BLaER1 (cell line): ENCODE measurements around the gene HOXC9.

Source experiments
- H3K27ac ChIP-seq: shearing (Covaris generic); formaldehyde crosslinking; 2 replicates; pipeline ENCODE4 v1.8.1; 2022
- H3K27me3 ChIP-seq: shearing (Covaris generic); formaldehyde crosslinking; 2 replicates; pipeline ENCODE4 v1.8.1; 2022
- H3K36me3 ChIP-seq: shearing (Covaris generic); formaldehyde crosslinking; 2 replicates; pipeline ENCODE4 v1.8.1; 2022
- H3K4me1 ChIP-seq: shearing (Covaris generic); formaldehyde crosslinking; 2 replicates; pipeline ENCODE4 v1.8.1; 2022
- H3K4me2 ChIP-seq: shearing (Covaris generic); formaldehyde crosslinking; 2 replicates; pipeline ENCODE4 v1.8.1; 2022
- H3K4me3 ChIP-seq: shearing (Covaris generic); formaldehyde crosslinking; 2 replicates; pipeline ENCODE4 v1.8.1; 2022
- H3K9ac ChIP-seq: shearing (Covaris generic); formaldehyde crosslinking; 2 replicates; pipeline ENCODE4 v1.8.1; 2022
- H3K9me3 ChIP-seq: shearing (Covaris generic); formaldehyde crosslinking; 2 replicates; pipeline ENCODE4 v1.8.1; 2022
- H4K20me1 ChIP-seq: shearing (Covaris generic); formaldehyde crosslinking; 2 replicates; pipeline ENCODE4 v1.8.1; 2022
- Cebpa-rat ChIP-seq: shearing (Covaris generic); IDR thresholded peaks from 2 replicates; pipeline ENCODE4 v1.8.1; 2022

HOXC9 gene

DNA sequence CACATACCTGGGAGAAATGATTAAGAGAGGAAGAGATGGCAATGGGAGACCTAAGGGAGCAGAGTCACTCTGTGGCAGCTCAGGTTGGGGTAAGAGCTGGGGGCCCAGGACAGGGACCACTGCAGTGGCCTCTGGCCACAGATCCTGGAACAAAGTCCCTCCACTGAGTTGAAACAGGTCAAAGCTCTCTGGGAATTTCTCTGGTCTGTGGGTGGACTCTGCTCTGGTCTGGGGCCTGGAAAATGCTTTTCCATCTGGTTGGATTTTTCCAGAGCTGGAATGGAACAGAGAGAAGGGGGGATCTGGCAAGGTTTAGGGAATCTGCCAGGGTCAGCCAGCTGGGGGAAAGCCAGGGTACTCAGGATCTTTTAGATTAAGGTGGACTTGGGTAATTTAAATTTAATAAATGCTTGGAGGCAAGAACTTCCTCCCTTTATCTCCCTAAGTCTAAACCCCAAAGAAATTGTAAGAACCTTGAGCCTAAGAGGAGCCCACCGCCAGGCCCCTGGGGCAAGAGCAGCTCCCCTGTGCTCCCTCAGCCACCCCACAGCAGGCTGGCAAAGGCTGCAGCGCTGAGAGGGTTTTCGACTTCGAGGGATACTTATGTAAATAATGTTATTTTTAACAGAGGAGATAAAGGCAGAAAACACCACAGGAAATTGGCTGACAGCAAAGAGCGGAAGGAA, 11.3 kb upstream of the HOXC9 start:
- Histone ChIP-seq H3K27ac (no peak overlapping the region), H3K27me3 (peaks cover 100% of the 10 kb centered on the region), H3K36me3 (no peaks in the 10 kb centered on the region), H3K4me2 (no peak overlapping the region), H3K9me3 (peaks cover 11% of the 10 kb centered on the region; the same call in 1 of the 2 replicates), H4K20me1 (peaks cover 93% of the 10 kb centered on the region), H3K4me3 (no peak overlapping the region), H3K4me1 (no peaks in the 10 kb centered on the region), H3K9ac (no peak overlapping the region)
- TF ChIP-seq Cebpa-rat: no peak

DNA sequence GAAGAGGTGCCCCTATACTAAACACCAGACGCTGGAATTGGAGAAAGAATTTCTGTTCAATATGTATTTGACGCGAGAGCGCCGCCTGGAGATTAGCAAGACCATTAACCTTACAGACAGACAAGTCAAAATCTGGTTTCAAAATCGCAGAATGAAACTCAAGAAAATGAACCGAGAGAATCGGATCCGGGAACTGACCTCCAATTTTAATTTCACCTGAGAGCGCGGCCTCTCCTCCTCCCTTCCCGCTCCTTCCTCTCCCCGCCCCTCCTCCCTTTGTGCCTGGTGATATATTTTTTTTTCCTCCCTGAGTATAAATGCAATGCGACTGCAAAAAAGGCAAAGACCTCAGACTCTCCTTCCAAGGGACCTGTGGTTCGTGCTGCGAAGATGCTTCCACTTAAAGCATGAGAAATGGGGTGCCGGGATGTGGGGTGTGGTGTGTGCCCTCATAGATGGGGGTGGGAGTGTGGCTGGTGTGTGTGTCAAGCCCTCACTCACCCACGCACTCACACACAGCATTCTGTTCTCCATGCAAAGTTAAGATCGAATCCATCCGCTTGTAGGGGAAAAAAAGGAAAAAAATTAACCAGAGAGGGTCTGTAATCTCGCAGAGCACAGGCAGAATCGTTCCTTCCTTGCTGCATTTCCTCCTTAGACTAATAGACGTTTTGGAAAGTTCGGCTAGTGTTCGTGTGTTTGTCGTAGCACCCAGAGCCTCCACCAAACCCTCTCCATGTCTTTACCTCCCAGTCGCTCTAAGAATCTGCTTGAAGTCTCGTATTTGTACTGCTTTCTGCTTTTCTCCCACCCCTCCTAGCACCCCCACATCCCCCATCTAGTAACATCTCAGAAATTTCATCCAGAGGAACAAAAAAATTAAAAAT, 10.5 kb upstream of the HOXC9 start:
- H3K27me3 ChIP-seq: peaks cover 100% of the 10 kb centered on the region
- no peak overlapping the region for H3K27ac ChIP-seq
- no peak overlapping the region for H3K9ac ChIP-seq
- no peak overlapping the region for H3K4me2 ChIP-seq
- no peak for TF ChIP-seq Cebpa-rat
- H3K4me1 ChIP-seq: no peaks in the 10 kb centered on the region
- peaks cover 94% of the 10 kb centered on the region for H4K20me1 ChIP-seq
- H3K9me3 ChIP-seq: peaks cover 11% of the 10 kb centered on the region; the same call in 1 of the 2 replicates
- no peak overlapping the region for H3K4me3 ChIP-seq
- H3K36me3 ChIP-seq: no peaks in the 10 kb centered on the region

DNA sequence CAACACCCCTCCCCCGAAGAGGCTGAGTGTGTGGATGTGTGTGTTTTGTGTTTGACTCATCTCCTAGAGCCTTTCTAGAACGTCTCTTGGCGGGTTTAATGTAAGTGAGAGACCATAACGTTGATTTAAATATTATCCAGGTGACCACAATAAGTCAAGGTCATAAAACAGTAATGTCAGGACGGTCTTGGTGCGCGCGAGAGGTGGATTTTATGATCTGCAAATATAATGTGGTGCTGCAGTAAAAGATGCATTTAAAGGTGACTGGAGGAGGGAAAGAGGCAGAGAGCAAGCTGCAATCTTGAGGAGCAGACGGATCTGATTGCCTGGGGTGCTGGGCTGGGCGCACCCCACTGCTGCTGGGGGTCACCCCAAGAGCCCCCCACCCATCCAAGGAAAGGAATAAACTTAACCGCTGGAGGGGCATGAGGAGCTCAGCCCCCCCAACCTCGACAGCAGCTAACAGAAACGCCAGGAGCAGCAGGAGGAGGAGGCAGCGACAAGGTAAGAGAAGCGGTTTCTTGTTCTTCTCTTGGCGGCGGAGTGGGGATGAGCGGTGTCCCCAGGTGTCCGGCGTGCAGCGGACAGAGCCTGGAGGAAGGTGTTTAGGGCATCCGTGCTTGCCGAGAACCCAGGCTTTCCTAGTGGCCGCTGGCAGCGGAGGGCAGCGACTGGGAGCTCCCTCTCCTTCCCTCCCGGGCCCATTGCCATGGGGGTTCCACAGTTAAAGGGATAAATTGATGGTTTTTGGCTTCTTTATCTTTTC, 9.5 kb upstream of the HOXC9 start:
- Histone ChIP-seq H3K4me3 (no peak overlapping the region), H3K36me3 (no peaks in the 10 kb centered on the region), H3K27me3 (peaks cover 100% of the 10 kb centered on the region), H3K27ac (no peak overlapping the region), H3K9ac (no peak overlapping the region), H3K4me2 (no peak overlapping the region), H3K9me3 (peaks cover 7% of the 10 kb centered on the region; the same call in 1 of the 2 replicates), H4K20me1 (peaks cover 100% of the 10 kb centered on the region), H3K4me1 (no peaks in the 10 kb centered on the region)
- TF ChIP-seq Cebpa-rat: no peak

DNA sequence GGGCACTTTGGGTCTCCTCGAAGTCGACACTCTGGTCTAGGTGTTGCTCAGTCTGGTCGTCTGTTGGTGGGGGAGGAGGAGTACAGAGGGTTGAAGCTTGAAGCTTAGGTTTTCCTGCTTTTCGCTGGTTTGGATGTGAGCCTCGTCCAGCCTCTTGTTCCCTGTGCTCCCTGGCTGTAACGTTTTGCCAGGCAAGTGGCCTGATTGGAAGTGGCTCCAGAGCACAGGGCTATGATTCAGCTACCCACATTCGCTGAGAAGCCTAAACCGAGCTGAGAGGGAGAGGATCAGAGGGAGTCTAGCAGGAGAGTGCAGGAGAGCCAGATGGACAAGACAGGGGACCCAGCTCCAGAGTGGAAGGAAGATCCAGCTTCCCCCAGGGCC, 8.9 kb upstream of the HOXC9 start:
- H3K27me3 ChIP-seq: peaks cover 100% of the 10 kb centered on the region
- H3K27ac ChIP-seq: no peak overlapping the region
- H3K4me1 ChIP-seq: no peaks in the 10 kb centered on the region
- no peaks in the 10 kb centered on the region for H3K36me3 ChIP-seq
- peaks cover 100% of the 10 kb centered on the region for H4K20me1 ChIP-seq
- H3K9me3 ChIP-seq: peaks cover under 1% of the 10 kb centered on the region; the same call in 1 of the 2 replicates
- H3K9ac ChIP-seq: no peak overlapping the region
- H3K4me2 ChIP-seq: no peak overlapping the region
- no peak overlapping the region for H3K4me3 ChIP-seq
- TF ChIP-seq Cebpa-rat: no peak

DNA sequence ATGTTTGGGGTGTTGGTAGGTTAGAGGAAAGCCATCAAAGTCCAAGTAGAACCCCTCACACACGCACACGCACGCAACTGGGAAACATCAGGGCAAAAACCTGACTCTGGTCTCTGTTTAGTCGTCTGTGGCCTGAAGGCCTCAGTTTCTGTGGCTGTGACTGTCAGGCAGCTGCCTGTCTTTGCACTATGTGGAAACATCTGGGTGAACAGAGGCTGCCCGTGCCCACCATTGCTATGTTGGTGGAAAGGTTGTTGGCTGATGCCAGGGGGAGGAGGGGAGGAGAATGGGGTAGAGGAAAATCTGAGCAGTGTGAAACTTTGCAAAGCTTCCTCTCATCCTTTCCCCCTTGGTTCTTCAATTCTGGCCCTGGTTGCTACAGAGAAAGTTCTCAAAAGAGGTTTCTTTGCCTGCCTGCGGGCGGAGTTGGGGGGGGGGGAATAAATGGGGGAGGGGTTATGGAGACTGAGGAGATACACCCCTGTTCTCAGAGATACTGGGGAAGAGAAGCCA, 7.5 kb upstream of the HOXC9 start:
- H3K27me3 ChIP-seq: peaks cover 100% of the 10 kb centered on the region
- TF ChIP-seq Cebpa-rat: no peak
- no peak overlapping the region for H3K4me2 ChIP-seq
- H3K9me3 ChIP-seq: no peaks in the 10 kb centered on the region
- no peak overlapping the region for H3K9ac ChIP-seq
- H3K4me3 ChIP-seq: no peak overlapping the region
- no peaks in the 10 kb centered on the region for H3K36me3 ChIP-seq
- no peak overlapping the region for H3K27ac ChIP-seq
- H3K4me1 ChIP-seq: no peaks in the 10 kb centered on the region
- peaks cover 100% of the 10 kb centered on the region for H4K20me1 ChIP-seq

DNA sequence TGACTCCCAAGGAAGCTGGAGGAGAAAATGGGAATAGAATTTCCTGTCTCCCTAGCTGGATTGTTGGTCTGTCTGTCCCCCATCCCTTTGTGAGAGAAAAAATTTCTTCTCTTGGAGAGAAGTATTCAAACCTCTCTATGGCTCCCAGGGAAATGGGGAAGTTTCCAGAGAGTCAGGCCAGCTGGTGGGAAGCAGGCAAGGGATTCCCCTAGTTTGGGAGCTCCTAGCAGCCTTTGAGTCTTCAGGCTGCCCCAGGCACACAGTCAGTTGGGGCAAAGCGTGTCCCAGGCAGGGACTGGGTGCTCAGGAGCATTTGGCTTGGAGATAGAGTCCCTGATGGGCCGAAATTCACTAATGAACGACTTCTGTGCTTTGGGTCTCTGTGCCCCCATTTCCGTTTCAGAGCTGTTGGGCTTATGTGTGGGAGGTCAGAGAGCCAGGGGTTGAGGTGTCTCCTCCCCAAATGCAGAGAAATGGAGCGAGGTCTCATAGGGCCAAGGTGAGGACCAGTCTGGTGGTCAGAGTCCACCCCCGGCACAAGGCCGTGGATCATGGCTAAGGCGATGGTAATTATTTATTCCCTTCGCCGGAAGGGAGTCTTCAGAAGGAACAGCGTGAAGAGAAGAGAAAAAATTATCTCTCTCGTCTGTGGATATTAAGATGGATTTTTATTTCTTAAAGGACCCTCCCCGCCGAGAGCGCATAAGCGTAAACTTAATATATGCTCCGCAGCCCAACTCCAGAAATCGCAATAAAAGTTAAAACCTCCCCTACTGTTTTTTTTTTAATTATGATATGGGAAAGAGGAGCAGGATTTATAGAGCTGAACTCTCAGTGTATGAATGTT, 6.6 kb upstream of the HOXC9 start:
- Histone ChIP-seq H3K4me1 (no peaks in the 10 kb centered on the region), H3K4me2 (no peak overlapping the region), H3K36me3 (no peaks in the 10 kb centered on the region), H3K4me3 (no peak overlapping the region), H3K9ac (no peak overlapping the region), H4K20me1 (peaks cover 100% of the 10 kb centered on the region), H3K9me3 (no peaks in the 10 kb centered on the region), H3K27ac (no peak overlapping the region), H3K27me3 (peaks cover 100% of the 10 kb centered on the region)
- TF ChIP-seq Cebpa-rat: no peak

DNA sequence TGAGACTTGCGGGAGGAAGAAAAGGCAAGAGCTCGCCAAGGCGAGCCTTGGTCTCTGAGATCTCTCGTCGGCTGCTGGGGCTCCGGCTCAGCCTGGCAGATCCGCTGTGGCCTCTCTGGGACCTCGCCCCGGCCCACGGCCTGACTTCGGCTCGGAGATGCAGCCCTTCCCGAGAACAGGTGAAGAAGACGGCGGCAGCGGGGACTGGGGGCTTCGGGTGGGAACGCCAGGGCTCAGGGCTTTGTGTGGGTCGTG, 6.0 kb upstream of the HOXC9 start:
- Histone ChIP-seq H3K9ac (no peak overlapping the region), H3K4me3 (no peak overlapping the region), H3K36me3 (no peaks in the 10 kb centered on the region), H3K27ac (no peak overlapping the region), H4K20me1 (peaks cover 100% of the 10 kb centered on the region), H3K4me1 (no peaks in the 10 kb centered on the region), H3K27me3 (peaks cover 100% of the 10 kb centered on the region), H3K9me3 (no peaks in the 10 kb centered on the region), H3K4me2 (no peak overlapping the region)
- no peak for TF ChIP-seq Cebpa-rat

DNA sequence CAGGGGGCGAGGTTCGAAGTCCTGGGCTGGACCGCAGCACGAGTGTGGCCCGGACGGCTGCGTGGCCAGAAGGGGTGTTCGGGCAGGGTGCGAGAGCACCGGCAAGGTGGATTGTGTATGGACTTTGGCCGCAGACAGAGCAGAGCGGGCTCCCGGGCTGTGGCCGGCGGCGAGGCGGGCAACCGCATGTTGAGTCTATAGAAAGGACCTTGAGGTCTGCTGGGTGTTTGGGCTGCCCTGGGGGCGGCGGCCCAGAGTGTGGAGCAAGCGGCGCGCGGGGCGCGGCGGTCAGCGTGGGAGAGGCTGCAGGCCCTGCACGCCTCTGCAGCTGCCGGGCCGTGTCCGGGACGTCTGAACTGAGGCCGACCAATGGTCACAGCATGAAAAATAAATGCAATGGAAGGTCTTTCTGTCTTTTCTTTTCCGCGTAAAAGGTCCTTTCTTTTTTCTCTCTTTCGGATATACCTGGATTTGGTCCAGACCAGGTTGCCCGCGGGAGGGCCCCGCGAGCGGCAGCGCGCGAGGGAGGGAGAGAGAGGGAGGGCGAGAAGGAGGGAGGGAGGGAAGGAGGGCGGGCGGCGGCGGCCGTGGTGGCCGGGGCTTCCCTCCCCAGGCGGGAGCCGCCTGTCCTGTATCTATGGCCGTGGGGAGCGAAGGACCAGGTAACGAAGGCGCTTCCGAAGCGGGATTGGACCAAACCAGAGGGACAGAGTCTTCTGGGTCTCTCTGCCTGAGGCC, 5.5 kb upstream of the HOXC9 start:
- Histone ChIP-seq H3K27ac (no peak overlapping the region), H3K4me2 (no peak overlapping the region), H3K27me3 (peaks cover 100% of the 10 kb centered on the region), H3K36me3 (no peaks in the 10 kb centered on the region), H3K4me3 (no peak overlapping the region), H3K9ac (no peak overlapping the region), H3K4me1 (no peaks in the 10 kb centered on the region), H3K9me3 (no peaks in the 10 kb centered on the region), H4K20me1 (peaks cover 98% of the 10 kb centered on the region)
- no peak for TF ChIP-seq Cebpa-rat

DNA sequence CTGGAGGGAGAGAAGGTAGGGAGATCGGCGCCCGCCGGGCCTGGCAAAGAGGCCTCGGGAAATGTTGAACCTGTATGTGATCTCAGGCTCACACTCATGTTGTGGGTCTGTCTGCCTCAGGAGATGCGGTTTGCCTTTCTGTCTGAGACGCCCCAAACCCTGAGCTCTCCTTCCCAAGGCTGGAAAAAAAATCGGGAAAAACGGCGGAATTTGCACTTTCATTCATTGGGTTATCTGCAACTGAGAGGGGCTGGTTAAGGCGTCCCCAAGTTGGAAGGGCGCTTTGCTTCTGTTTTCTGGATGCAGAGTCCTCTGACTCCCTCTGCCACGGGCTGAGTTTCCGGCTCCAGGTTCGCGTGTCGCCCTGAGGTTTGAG, 5.0 kb upstream of the HOXC9 start:
- TF ChIP-seq Cebpa-rat: no peak
- H3K9ac ChIP-seq: no peak overlapping the region
- no peak overlapping the region for H3K4me3 ChIP-seq
- H3K4me1 ChIP-seq: no peaks in the 10 kb centered on the region
- H3K4me2 ChIP-seq: no peak overlapping the region
- H4K20me1 ChIP-seq: peaks cover 98% of the 10 kb centered on the region
- no peaks in the 10 kb centered on the region for H3K36me3 ChIP-seq
- H3K27me3 ChIP-seq: peaks cover 100% of the 10 kb centered on the region
- H3K27ac ChIP-seq: no peak overlapping the region
- H3K9me3 ChIP-seq: no peaks in the 10 kb centered on the region
